ENCODE measurements around the gene PXK. TPM values are rescaled to one million over a fixed set of nuclear protein-coding genes. Genes with fewer than 3 reads are reported as not detected.

The PXK gene
- total and polyA plus RNA-seq, 2 donors from 2014 or later = 21.6 to 24.8 TPM

- intact Hi-C loops (cut with DNase I) = no loop called here
- Histone ChIP-seq H3K9ac (ENCODE audit: low read length in 3 of 3) (no peak overlapping the region), H3K27ac (ENCODE audit: low read depth in 2 of 2, low read length in 2 of 2) (no peak overlapping the region), H3K9me3 (ENCODE audit: control insufficient read depth in 2 of 3, insufficient read depth in 1 of 3, low read length in 3 of 3) (no peaks in the 10 kb centered on the region), H3K27me3 (ENCODE audit: control insufficient read depth, insufficient read depth, low read length) (no peaks in the 10 kb centered on the region), H3K4me3 (ENCODE audit: low read length in 3 of 3) (no peak overlapping the region), H3K4me1 (ENCODE audit: control insufficient read depth in 2 of 3, insufficient read depth in 2 of 3, low read depth in 1 of 3, low read length in 3 of 3) (peaks cover 8 to 28% (median 16%) of the 10 kb centered on the region in 3 donors), H3K36me3 (ENCODE audit: control insufficient read depth in 2 of 3, insufficient read depth in 3 of 3, low read length in 3 of 3) (peaks cover 0 to 6% (median 4%) of the 10 kb centered on the region in 3 donors)
- DNase-seq (no peak), FAIRE-seq (no peak)
- no peak for TF ChIP-seq CTCF (IDR thresholded peaks at IDR 0.05; ENCODE audit: borderline replicate concordance, extremely low read depth, insufficient read depth)
Measured at GRCh38 chr3:58384381-58385090, 51.8 kb downstream of the PXK start.

- Histone ChIP-seq H3K27me3 (ENCODE audit: control insufficient read depth, insufficient read depth, low read length) (no peaks in the 10 kb centered on the region), H3K9me3 (ENCODE audit: control insufficient read depth in 2 of 3, insufficient read depth in 1 of 3, low read length in 3 of 3) (no peaks in the 10 kb centered on the region), H3K4me3 (ENCODE audit: low read length in 3 of 3) (no peak overlapping the region), H3K36me3 (ENCODE audit: control insufficient read depth in 2 of 3, insufficient read depth in 3 of 3, low read length in 3 of 3) (peaks cover 0 to 6% (median 4%) of the 10 kb centered on the region in 3 donors), H3K27ac (ENCODE audit: low read depth in 2 of 2, low read length in 2 of 2) (peak overlapping the region; percentile 49 to 53), H3K9ac (ENCODE audit: low read length in 3 of 3) (peak overlapping the region in 1 of 3 donors; percentile 32), H3K4me1 (ENCODE audit: control insufficient read depth in 2 of 3, insufficient read depth in 2 of 3, low read depth in 1 of 3, low read length in 3 of 3) (peaks cover 8 to 28% (median 22%) of the 10 kb centered on the region in 3 donors)
- intact Hi-C loops (cut with DNase I) = no loop called here
- DNase-seq = peak in 4 of 5 donors; percentile 21 to 77 (median 46)
- no peak for TF ChIP-seq CTCF (IDR thresholded peaks at IDR 0.05; ENCODE audit: borderline replicate concordance, extremely low read depth, insufficient read depth)
- no peak for FAIRE-seq
Measured at GRCh38 chr3:58386626-58387365, 54.1 kb downstream of the PXK start.

GRCh38 chr3:58387650-58388546 lies 55.2 kb downstream of the PXK start:
- no peak overlapping the region for H3K9ac ChIP-seq (ENCODE audit: low read length in 3 of 3)
- peaks cover 0 to 6% (median 4%) of the 10 kb centered on the region in 3 donors for H3K36me3 ChIP-seq (ENCODE audit: control insufficient read depth in 2 of 3, insufficient read depth in 3 of 3, low read length in 3 of 3)
- DNase-seq = peak in 2 of 5 donors; percentile 36 to 59
- no peaks in the 10 kb centered on the region for H3K27me3 ChIP-seq (ENCODE audit: control insufficient read depth, insufficient read depth, low read length)
- H3K27ac ChIP-seq (ENCODE audit: low read depth in 2 of 2, low read length in 2 of 2) = peak overlapping the region; percentile 49 to 53
- H3K9me3 ChIP-seq (ENCODE audit: control insufficient read depth in 2 of 3, insufficient read depth in 1 of 3, low read length in 3 of 3) = no peaks in the 10 kb centered on the region
- FAIRE-seq = no peak
- H3K4me3 ChIP-seq (ENCODE audit: low read length in 3 of 3) = no peak overlapping the region
- TF ChIP-seq CTCF (IDR thresholded peaks at IDR 0.05; ENCODE audit: borderline replicate concordance, extremely low read depth, insufficient read depth) = no peak
- peaks cover 8 to 28% (median 22%) of the 10 kb centered on the region in 3 donors for H3K4me1 ChIP-seq (ENCODE audit: control insufficient read depth in 2 of 3, insufficient read depth in 2 of 3, low read depth in 1 of 3, low read length in 3 of 3)
- intact Hi-C loops (cut with DNase I) = no loop called here

All from kidney (tissue), 14 donors.